ENCODE data around the gene MYO15A. TPM values are rescaled to one million over a fixed set of nuclear protein-coding genes. Genes with fewer than 3 reads are reported as not detected.

The MYO15A gene
- total RNA-seq, 1 experiment from 2014 or later: 0.24 TPM

GRCh38 chr17:18183334-18184142 is 75.0 kb downstream of the MYO15A start, which contains the start of gene ALKBH5:
ALKBH5 (plus strand) TSS chr17:18183828; CDS start chr17:18184244, 416 bp downstream.
- peak; percentile 99 for DNase-seq (ENCODE audit: low read depth)

GRCh38 chr17:18184143-18185031 is 75.8 kb downstream of the MYO15A start:
- no peak for DNase-seq (ENCODE audit: low read depth)

GRCh38 chr17:18185391-18185790 is 76.8 kb downstream of the MYO15A start:
- no peak for DNase-seq (ENCODE audit: low read depth)

GRCh38 chr17:18185832-18186626 is 77.5 kb downstream of the MYO15A start:
- DNase-seq (ENCODE audit: low read depth): no peak

GRCh38 chr17:18186627-18186982 is 78.0 kb downstream of the MYO15A start:
- DNase-seq (ENCODE audit: low read depth): peak; percentile 55

- no peak for DNase-seq (ENCODE audit: low read depth)
Measured at GRCh38 chr17:18187226-18187625, 78.7 kb downstream of the MYO15A start.

GRCh38 chr17:18187821-18188761 is 79.5 kb downstream of the MYO15A start:
- DNase-seq (ENCODE audit: low read depth): peak; percentile 50

GRCh38 chr17:18190628-18191235 is 82.2 kb downstream of the MYO15A start:
- no peak for DNase-seq (ENCODE audit: low read depth)

- DNase-seq (ENCODE audit: low read depth): no peak
Measured at GRCh38 chr17:18191236-18191667, 82.7 kb downstream of the MYO15A start.

GRCh38 chr17:18191967-18192366 is 83.4 kb downstream of the MYO15A start:
- no peak for DNase-seq (ENCODE audit: low read depth)

GRCh38 chr17:18194394-18194793 is 85.8 kb downstream of the MYO15A start:
- no peak for DNase-seq (ENCODE audit: low read depth)

- DNase-seq (ENCODE audit: low read depth): no peak
Measured at GRCh38 chr17:18194804-18195203, 86.2 kb downstream of the MYO15A start.

- DNase-seq (ENCODE audit: low read depth): no peak
Measured at GRCh38 chr17:18195246-18195645, 86.7 kb downstream of the MYO15A start.

GRCh38 chr17:18197535-18198194 is 89.1 kb downstream of the MYO15A start:
- DNase-seq (ENCODE audit: low read depth): no peak

- DNase-seq (ENCODE audit: low read depth): no peak
Measured at GRCh38 chr17:18198530-18198929, 90.0 kb downstream of the MYO15A start.

- no peak for DNase-seq (ENCODE audit: low read depth)
Measured at GRCh38 chr17:18201108-18201507, 92.6 kb downstream of the MYO15A start.

GRCh38 chr17:18203308-18203707 is 94.8 kb downstream of the MYO15A start:
- no peak for DNase-seq (ENCODE audit: low read depth)

GRCh38 chr17:18205861-18206260 is 97.3 kb downstream of the MYO15A start:
- no peak for DNase-seq (ENCODE audit: low read depth)

- DNase-seq (ENCODE audit: low read depth): no peak
Measured at GRCh38 chr17:18206962-18207361, 98.4 kb downstream of the MYO15A start.

GRCh38 chr17:18208092-18208491 is 99.5 kb downstream of the MYO15A start:
- DNase-seq (ENCODE audit: low read depth): no peak
